Measurements from ENCODE around the gene TMEM9.

- TF ChIP-seq POLR2A (IDR thresholded peaks at IDR 0.05) (no peak), CTCF (IDR thresholded peaks at IDR 0.05) (no peak), POLR2AphosphoS5 (IDR thresholded peaks at IDR 0.05) (no peak), EP300 (IDR thresholded peaks at IDR 0.05) (no peak)
These were observed 38.8 kb downstream of the TMEM9 start for GRCh38 chr1:201115390-201115937.

Data from stomach (tissue), 4 donors.